ENCODE results near the gene TMEM121B. TPM values are rescaled to one million over a fixed set of nuclear protein-coding genes. Genes with fewer than 3 reads are reported as not detected.

The TMEM121B gene
- total RNA-seq, 1 donor from 2014 or later = 1.9 TPM

DNA sequence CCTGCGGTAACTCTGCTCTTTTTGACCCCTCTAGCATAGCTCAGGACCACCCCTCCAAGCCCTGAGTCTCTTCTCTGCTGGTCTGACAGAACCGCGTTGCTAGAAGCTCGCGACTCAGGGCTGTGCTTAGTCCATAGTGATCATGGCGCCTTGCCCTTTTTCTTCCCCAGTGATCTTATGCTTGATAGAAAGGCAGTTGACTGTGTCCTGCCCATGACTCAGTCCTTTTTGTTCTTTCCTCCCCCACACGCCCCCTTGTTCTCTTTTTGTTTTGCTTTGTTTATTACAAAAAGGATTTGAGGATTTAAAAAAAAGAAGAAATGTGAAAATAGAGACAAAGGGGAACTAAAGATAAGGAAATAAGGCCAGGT, 18.9 kb downstream of the TMEM121B start:
- ATAC-seq (ENCODE audit: poor library complexity) (no peak), DNase-seq (no peak)
- intact Hi-C loops (cut with DNase I) = no loop called here

DNA sequence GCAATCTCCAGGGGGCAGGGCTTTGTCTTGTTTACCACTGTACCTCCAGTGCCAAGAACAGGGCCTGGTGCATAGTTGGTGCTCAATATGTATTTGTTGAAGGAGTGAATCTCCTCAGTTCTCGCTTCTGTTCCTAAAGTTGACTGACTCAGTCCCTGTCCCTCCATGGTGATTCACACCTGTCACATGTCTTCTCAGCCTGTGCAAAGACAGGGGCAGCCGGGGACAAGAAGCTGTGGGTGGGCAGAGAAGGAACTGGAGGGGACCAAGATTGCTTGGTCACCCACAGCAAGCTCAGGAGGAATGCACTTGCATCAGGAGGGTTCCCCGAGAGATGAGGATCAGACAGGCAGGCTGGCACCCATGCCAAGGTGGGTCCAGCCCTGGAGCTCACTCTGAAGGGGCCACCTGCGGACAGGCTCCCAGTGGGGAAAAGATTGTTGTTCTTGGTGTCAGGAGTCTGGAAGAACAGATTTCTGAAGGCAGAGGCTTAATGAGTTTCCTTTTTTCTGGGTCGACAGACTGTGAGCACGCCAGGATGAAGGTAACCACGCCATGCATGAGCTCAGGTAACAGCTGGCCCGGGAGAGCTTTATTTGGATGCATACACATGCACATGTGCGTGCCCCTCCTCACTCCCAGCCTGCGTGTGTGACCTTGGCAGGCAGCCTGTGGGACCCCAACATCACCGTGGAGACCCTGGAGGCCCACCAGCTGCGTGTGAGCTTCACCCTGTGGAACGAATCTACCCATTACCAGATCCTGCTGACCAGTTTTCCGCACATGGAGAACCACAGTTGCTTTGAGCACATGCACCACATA, 19.5 kb downstream of the TMEM121B start:
- no peak for DNase-seq
- intact Hi-C loops (cut with DNase I) = no loop called here
- ATAC-seq (ENCODE audit: poor library complexity) = no peak

DNA sequence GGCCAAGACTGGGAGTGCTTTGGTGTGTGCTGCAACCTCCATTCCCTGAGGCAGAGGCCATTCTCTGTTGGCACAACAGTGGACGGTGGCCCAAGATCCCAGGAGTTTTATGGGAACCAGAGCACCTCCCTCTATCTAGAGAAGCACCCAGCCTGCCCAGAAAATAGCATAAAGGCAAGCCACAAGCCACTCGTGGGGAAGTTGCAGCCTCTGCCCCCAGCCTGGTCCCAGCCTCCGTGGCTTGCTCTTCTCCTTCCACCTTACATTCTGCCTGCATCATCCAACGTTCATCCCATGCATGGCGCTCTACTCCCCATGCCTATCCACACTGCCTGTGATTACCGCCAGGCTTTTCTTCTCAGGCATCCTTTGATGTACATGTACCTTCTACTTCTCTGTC, 20.5 kb downstream of the TMEM121B start:
- DNase-seq (no peak), ATAC-seq (ENCODE audit: poor library complexity) (no peak)
- intact Hi-C loops (cut with DNase I) = no loop called here

DNA sequence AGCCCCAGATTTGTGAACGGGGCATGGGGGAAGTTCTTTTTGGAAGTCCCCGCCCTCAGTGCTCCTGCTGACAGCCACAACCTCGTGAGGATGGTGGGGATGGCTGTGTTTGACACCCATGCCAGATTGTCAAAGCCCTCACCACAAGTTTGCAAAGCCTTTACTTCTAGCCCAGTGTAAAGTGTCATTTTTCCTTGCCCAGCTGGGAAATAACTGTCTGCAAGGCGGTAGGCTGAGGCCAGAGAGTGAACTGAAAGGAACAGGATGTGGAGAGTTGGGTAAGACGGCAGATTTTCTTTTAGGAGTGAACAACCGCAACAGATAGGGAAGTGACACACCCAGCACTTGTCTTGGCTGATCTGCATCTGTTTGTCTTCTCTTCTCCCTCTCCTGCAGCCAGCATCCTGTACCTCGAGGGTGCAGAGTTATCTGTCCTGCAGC, 22.8 kb downstream of the TMEM121B start:
- peak; percentile 53 for DNase-seq
- intact Hi-C loops (cut with DNase I) = no loop called here
- peak; percentile 78 for ATAC-seq (ENCODE audit: poor library complexity)

DNA sequence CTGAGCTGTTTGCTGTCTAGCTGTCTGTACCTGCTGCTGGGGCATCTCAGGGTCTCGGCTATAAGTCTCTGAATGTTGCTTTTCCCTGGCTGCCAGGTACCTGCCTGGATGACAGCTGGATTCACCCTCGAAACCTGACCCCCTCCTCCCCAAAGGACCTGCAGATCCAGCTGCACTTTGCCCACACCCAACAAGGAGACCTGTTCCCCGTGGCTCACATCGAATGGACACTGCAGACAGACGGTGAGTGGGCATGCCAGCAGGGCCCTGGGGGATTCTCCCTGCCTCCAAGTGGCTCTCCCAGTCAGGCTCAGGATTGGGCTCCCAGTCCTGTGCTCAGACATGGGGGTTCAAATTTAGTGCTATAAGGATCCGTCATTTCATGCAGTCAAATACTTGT, 23.5 kb downstream of the TMEM121B start:
- intact Hi-C loops (cut with DNase I) = no loop called here
- DNase-seq (no peak), ATAC-seq (ENCODE audit: poor library complexity) (no peak)

DNA sequence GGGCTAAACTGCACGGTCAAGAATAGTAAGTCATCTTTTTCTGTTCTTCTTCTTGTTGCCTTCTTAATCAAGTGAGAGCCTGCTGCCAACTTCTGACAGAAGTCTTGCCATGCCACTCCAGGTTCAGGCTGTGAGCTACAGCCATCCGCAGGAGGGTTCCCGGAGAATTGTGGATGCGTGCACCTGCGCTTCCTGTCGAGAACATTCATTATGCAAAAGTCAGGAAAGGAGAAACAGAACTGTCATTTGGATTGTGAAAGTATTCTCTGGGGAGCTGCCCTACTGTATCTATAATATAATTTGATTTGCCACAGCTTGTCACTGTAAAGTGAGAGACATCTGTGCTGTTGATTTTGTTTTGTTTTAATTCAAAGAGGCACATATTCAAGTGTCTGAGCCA, 24.1 kb downstream of the TMEM121B start:
- intact Hi-C loops (cut with DNase I) = no loop called here
- DNase-seq (no peak), ATAC-seq (ENCODE audit: poor library complexity) (no peak)

DNA sequence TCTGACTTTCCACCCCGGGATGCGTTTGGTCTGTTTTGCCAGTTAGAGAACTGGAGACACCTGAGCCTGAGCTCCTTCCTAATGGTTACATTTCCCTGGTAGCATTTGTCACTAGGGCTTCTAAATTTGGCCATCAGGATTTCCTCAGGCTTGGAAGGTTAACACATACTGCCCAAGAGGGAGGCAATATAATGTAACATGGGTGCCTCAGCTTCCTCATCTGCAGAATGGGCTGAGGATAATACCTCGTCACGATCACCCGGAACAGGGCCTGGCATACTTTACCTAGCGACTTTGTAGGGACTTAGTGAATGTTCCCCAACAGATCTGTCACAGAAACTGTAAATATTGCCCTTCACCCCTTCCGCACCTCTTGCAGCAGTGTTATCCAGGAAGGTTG, 25.1 kb downstream of the TMEM121B start:
- DNase-seq (no peak), ATAC-seq (ENCODE audit: poor library complexity) (no peak)
- intact Hi-C loops (cut with DNase I) = no loop called here

DNA sequence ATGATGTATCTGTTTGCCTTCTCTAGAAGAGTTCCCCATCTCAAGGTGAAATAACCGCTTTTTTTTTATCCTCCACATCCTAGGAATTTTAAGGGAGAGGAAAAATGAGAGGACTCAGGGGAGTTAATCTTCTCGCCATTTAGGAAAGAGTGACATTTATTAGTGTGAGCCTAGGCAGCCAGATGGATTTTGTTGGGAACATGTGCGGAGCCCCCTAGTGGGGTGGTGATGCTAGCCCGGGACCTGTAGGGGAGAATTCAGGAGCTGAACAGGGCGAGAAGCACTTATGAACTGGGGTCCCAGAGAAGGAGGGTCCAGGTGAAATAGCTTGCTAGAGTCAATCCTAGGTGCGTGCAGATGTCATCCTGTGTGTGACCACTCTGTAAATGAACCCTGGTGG, 25.6 kb downstream of the TMEM121B start:
- intact Hi-C loops (cut with DNase I) = no loop called here
- DNase-seq (no peak), ATAC-seq (ENCODE audit: poor library complexity) (no peak)

DNA sequence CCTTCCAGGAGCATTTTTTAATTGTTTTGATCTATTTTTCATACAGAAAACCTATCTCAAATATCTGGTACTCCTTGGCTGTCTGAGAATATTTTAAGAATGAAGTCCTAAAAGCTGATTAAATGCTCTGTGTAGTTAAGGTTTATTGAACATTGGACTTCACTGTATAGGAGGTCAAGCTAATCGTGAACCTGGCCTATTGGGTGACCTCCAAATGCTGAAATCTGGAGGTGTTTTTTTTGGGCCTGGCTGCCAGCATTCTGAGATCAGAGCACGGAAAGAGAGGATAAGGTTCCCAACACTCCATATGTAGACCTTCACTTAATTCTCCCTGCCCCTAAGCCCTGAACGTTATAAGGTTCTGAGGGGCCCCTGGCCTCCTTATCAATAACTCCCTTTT, 28.1 kb downstream of the TMEM121B start:
- intact Hi-C loops (cut with DNase I) = no loop called here

DNA sequence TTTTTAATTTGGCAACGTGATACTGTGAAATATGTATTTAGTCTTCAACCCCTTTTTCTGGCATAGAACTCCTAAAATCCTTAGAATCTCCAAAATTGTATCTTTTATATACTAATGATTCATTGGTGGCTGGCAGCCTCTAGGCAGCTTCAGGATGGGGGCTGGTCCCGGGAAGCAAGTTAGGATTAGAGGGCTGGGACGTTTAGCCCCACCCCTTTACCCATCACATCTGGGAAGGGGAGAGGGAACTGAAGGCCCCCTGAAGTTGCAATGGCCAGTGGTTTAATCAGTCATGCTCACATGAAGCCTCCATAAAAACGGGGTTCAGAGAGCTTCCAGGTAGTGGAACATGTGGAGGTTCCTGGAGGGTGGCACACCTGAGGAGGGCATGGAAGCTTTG, 29.3 kb downstream of the TMEM121B start:
- ATAC-seq (ENCODE audit: poor library complexity) = no peak
- intact Hi-C loops (cut with DNase I) = no loop called here
- DNase-seq = no peak

More for the DNA sequence above, 28.1 kb downstream of the TMEM121B start:
- DNase-seq (no peak), ATAC-seq (ENCODE audit: poor library complexity) (no peak)

DNA sequence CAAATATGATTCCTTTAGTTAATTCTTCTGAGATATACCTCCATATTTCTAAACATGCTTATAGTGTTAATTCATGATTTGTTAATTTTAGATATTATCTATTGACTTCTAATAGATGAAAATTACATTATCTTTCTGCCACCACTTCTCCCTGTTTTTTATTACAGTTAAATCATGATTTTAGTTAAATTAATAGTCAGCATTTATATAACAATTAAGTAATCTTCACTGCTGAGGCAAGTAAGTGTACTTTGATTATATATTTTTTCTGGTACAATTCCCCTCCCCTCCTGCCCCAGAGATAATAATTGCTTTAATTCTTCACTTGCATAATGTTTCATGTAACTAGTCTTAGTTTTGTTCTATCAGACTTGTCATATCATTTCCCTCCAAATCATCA, 30.6 kb downstream of the TMEM121B start:
- intact Hi-C loops (cut with DNase I) = no loop called here
- ATAC-seq (ENCODE audit: poor library complexity) (no peak), DNase-seq (no peak)

DNA sequence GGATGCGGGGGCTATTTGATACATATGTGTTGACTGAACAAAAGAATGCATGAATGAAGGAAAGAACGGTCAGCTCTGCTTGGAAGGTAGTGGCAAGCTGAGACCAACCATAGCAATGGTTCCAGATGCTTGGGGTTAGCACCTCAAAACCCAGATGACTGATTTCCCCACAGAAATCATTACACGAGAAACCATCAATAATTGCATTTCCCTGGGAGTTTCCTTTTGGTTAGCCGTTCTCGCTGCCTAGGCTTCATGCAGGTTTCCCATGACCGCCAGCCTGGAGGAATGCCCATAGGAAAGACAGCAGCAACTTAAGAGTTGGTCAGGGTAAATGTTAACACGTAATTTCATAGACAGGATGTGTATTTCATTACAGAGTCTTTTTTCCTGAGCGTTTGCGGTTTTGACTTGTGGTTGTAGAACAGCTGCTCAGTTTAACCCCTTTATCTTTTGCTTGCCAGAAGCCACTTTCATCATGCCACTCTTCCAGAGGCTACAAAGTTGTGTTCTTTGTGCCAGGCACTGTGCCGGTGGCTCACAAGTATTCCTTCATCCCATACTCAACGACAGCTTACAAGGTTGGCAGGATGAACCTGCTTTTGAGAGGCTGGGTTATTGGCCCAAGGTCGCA, 33.5 kb downstream of the TMEM121B start:
- no peak for ATAC-seq (ENCODE audit: poor library complexity)
- DNase-seq = no peak
- intact Hi-C loops (cut with DNase I) = loop anchor here (10.0 kb wide), 2 partner anchors 67 to 417 kb away; partner anchors contain the start of gene HDHD5

DNA sequence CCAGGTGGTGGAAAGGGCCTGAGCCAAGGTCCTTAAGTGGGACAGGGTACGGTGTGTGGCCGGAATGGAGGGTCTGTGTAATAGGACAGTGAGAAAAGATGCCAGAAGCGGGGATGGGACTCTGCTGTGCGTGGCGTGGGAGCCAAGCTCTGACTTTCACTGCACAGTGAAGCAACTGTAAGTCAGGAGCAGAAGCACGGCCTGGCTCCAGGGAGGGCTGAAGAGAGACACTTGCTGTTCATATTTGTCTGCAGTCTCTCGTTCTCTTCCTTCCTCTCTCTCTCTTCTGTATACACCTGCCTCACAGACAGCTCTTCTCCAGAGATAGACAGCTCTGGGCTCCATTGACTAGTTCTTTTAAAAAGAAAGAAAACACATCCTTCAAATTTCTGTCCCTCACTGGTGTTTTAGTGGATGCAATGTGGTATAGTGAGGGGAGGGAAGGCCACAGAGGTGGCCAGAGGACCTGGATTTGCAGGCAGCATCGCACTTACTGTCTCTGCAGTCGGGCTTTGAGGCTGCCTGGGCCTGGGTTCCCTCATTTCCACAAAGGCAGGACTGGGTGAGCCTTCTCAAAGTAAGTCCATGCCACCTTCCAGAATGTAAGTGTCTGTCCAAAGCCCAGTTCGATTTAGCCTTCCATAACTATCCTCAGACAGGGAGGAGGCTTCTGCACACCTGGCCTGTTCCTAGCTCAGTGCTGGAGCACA, 34.2 kb downstream of the TMEM121B start:
- no peak for DNase-seq
- intact Hi-C loops (cut with DNase I) = loop anchor here (10.0 kb wide), 2 partner anchors 68 to 418 kb away; partner anchors contain the start of gene HDHD5
- ATAC-seq (ENCODE audit: poor library complexity) = no peak

DNA sequence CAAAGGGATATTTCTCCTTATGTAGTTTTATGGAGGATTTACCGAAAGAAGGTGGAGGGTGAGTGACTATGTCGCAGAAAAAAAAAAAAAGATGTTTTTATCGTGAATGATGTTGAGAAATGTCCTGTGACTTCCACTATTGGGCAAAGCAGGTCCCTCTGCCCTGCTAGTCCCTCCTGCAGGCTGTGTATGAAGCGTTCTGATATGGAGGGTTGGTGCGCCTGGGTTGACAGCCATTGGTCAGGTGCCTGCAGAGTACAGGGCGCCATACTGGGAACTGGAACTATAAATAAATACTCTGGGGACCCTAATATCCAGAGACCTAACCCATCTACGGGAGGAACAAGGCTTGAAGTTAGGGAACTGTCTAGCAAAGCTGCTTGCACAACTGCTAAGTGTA, 34.9 kb downstream of the TMEM121B start:
- no peak for ATAC-seq (ENCODE audit: poor library complexity)
- intact Hi-C loops (cut with DNase I) = loop anchor here (10.0 kb wide), 2 partner anchors 69 to 419 kb away; partner anchors contain the start of gene HDHD5
- DNase-seq = no peak

DNA sequence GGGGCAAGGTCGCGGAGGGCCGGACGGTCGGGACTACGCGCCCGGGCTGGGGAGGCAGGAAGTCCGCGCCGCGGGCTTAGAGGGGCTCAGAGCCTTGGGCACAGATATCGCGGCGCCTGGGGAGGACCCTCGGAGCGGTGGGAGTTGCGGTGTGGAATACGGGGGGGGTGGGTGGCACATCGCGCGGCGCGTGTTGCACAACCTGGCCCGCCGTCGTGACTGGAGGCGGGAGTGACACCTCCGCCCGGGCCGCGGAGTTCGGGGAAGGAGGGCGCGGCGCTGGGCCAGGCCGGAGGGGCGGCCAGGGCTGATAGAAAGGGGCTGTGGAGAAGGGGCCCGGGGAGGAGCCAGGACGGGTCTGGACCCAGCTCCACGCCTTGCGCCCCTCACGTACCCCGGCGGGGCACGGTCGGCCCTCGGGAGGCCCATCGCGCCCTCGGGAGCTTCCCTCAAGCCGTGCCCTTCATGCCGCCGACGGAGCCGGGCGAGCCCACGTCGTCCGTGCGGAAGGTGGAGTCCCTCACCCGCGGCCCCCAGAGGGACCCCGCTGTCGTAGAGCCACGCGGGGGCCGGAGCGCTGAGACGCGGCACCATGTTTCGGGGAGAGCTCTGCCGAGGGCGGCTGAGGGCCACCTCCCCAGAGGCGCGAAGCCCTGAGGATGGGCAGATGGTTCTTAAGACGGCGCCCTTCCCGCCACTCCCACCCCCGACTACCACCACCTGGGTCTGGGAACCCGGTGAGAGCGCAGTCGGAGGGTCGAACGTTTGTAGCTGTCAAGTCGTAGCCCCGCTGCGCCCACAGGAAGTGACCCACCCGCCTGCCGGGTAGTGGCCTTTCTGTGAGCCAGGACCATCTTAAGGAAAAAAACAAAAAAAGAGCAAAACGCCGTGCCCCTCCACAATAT, 35.6 kb downstream of the TMEM121B start:
- peak; percentile 66 for ATAC-seq (ENCODE audit: poor library complexity)
- peak; percentile 75 for DNase-seq
- intact Hi-C loops (cut with DNase I) = loop anchor here (10.0 kb wide), 2 partner anchors 69 to 419 kb away; partner anchors contain the start of gene HDHD5

DNA sequence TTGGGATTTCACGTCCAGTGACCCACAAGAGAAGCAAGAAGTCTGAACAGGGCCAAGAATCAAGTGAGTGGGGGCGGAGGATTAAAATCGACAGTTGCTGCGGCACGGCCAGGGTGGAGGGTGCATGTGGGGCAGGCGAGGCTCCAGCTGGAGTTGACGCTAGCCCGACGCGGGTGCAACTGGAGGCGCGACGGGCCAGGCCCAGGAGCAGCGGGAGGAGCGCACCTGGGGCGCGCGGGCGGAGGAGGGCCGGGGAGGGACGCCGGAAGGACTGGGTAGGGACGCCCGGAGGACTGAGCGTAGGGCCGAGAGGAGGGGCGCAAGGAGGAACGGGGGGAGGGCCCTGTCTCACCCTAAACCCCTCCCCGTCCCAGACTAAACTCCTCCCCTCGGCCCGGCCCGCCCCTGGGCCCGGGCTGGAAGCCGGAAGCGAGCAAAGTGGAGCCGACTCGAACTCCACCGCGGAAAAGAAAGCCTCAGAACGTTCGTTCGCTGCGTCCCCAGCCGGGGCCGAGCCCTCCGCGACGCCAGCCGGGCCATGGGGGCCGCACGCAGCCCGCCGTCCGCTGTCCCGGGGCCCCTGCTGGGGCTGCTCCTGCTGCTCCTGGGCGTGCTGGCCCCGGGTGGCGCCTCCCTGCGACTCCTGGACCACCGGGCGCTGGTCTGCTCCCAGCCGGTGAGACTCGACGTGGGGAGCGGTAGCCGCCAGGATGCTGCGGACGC, 36.4 kb downstream of the TMEM121B start, which contains the start of gene IL17RA:
Gene IL17RA, plus strand, starts transcription at position 447 of the 723 bp plus-strand sequence. Its CDS starts 92 bp downstream, at position 539.
- intact Hi-C loops (cut with DNase I) = loop anchor here (10.0 kb wide), 2 partner anchors 70 to 420 kb away; partner anchors contain the start of gene HDHD5
- ATAC-seq (ENCODE audit: poor library complexity) = peak; percentile 98
- peak; percentile 94 for DNase-seq

DNA sequence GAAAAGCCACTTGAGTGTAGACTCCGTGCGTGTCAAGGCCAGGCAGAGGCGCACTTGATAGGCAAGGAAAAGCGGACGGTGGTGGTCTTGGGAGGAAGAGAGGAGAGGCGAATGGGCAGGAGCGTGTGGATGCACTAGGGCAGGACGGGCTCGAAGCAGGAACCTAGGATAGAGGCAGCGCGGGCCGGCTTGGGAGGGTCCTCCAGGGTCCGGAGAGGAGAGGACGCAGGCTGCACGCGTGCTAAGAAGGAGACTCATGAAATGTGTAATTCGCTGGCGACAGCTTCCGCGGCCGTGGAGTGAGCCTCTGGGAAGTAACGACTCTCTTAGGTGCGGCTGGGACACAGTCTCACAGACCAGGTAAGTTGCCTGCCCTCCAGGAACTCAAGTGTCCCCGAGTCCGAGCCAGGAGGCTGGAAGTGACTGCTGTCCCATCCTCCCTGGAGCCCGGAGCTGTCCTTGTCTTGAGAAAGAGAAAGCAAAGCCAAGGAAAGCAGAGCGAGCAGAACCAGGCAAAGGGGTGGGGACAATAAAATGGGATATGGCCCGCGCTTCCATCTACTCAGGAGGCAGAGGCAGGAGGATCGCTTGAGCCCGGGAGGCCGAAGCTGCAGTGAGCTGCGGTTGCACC, 37.2 kb downstream of the TMEM121B start:
- ATAC-seq (ENCODE audit: poor library complexity) = no peak
- intact Hi-C loops (cut with DNase I) = loop anchor here (10.0 kb wide), 2 partner anchors 71 to 421 kb away; partner anchors contain the start of gene HDHD5
- no peak for DNase-seq
